T follicular helper cell (primary cell): Measurements from ENCODE around the gene RTL10.

Experiments
- DNase-seq: peaks from one replicate; pipeline ENCODE4 v3.0.0-alpha.2; 2020; ENCODE audit warnings: low read depth
- total RNA-seq, 2 experiments: gene quantifications; one replicate each; lab custom pipeline; 2026; lab: John Stamatoyannopoulos, UW

RTL10 gene
- 21.8 to 57.7 reads per million in 2 experiments for total RNA-seq

DNA sequence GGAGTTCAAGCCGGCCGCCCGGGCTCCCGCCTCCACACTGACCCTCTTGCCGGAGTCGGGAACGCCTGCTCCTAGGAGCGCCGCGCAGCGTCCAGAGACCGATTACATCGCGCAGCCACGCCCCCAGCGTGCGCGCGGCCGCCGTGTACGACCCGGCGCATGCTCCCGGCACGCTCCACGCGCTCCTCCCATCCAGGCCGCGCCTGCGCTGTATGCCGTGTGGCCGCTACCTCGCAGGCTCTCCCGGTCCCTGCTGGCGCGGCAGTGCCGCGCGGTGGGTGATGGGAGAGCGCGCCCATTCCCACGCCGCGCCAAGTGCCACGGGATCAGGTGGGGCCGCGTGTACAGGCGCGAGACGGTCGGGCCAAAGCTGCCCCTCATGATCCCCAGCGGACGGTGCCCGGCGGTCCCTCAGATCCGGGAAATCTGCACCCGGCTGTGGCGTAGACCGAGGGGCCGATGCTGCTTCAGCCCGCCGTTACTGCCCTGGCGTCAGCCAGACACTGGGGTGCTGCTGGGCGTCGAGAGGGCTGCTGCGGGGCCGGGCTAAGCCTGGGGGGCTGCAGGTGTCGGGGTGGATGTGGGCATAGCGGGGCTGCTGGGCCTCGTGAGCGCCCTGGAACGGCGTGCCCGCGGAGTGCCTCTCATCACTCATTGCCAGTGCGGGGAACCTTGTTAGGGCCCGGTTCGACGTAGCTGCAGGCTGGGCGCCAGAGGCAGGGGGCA lies at the start of gene RTL10, which contains the start of gene GNB1L:
Gene RTL10 (minus strand): TSS at position 97 of the 726 bp plus-strand sequence. CDS start 2,613 bp downstream, outside the sequence.
Gene GNB1L (minus strand): TSS at position 97 of the 726 bp plus-strand sequence. CDS start 33,519 bp downstream, outside the sequence.
- DNase-seq = peak; percentile 94

DNA sequence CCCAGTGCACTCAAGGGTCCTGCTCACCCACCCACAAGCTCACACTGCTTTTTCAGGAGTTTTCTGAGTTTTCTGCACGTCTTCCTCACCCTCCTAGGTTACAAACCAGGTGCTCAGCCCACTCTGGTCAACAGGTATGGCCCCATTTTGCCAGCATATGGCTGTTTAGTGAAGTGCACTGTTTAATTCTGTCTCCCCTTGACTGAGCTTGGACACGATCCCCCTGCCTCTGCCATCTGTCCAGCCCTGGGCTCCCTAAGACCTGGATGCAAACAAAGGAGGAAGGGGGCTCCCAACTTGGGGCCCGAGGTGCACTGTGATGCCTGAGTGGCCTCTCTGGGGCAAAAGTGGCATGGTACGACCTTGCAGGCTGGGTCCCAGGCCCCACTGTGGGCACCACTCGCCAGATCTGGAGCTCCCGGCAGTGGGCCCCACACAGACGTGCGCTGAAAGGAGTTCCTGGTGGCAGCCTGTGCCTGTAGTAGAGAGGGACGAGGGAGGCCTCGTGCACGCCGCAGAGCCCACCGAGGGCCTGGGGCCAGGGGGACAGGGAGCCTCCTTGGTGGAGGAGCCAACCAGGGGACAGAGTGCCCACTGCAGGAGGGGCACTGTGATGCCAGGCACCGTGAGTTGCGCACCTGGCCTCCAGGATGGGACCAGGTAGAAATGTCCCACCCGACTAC lies 49.6 kb upstream of the RTL10 start:
- DNase-seq = no peak

DNA sequence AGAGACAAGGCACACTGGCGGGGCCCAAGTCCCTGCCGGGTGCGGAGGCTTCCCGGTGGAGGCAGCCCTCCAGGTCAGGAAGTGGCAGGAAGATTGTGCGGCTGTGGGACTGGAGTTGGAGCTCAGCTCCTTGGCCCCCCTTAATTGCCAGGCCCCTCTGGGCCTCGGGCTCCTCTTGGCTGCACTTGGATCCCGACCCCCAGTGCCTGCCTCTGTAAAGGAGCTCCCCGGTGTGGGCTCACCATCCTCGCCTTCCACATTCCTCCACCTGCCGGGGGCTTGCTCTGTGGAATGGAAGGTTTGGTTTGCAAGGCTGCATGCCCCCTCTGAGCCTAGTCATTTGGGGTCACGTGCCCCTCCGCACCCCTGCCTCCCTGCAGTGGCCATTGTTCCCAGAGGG lies 48.8 kb upstream of the RTL10 start:
- no peak for DNase-seq

- DNase-seq = no peak
Observed at GRCh38 chr22:19903031-19903430, 48.4 kb upstream of the RTL10 start.

- no peak for DNase-seq
Observed at GRCh38 chr22:19902245-19902715, 47.6 kb upstream of the RTL10 start.

DNA sequence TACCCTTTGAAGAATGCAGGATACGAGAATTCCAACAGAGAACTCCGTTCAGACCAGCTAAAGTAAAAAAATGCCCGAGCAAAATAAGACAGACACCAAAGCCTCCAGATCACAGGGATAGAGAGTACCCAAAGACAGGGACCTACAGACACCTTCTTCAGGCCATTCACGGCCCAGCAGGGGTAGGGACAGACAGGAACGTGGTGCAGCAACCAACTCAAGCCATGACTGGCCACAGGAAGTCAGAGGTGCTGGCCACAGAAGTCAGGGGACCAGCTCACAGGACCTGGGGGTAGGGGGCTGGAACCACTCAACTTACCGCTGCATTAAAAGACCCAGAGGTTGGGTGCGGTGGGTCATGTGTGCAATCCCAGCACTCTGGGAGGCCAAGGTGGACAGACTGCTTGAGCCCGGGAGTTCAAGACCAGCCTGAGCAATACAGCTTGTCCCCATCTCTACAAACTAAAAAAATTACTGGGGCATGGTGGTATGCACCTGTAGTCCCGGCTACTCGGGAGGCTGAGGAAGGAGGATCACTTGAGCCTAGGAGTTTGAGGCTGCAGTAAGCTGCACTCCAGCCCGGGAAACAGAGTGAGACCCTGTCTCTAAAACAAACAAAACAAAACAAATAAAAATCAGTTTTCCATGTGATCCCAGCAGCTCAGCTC lies 47.0 kb upstream of the RTL10 start:
- DNase-seq = no peak

- DNase-seq = no peak
Observed at GRCh38 chr22:19900707-19901436, 46.2 kb upstream of the RTL10 start.

- no peak for DNase-seq
Observed at GRCh38 chr22:19898831-19899567, 44.3 kb upstream of the RTL10 start.

- DNase-seq = no peak
Observed at GRCh38 chr22:19898145-19898544, 43.5 kb upstream of the RTL10 start.

GRCh38 chr22:19897726-19898125 lies 43.1 kb upstream of the RTL10 start:
- no peak for DNase-seq

- no peak for DNase-seq
Observed at GRCh38 chr22:19896665-19897355, 42.1 kb upstream of the RTL10 start.

GRCh38 chr22:19895160-19895849 lies 40.6 kb upstream of the RTL10 start:
- no peak for DNase-seq

DNA sequence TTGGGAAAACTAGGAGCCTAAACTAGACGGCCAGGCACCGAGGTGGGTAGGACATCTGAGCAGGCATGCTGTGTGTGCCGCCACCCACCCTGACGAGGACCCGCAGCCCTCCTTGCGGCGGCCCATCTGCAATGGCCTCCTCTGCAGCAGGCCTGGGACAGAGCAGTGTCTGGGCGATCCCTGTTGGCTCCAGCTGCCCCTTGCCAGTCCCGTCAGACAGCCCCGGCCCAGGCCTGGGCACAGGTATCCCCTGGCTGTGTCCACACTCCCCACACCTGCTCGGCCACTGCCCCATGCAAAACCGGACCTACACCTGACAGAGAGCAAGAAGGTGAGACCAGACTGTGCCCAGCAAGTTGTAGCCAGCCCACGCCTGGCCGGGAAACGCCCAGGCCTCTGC lies 38.7 kb upstream of the RTL10 start:
- no peak for DNase-seq

DNA sequence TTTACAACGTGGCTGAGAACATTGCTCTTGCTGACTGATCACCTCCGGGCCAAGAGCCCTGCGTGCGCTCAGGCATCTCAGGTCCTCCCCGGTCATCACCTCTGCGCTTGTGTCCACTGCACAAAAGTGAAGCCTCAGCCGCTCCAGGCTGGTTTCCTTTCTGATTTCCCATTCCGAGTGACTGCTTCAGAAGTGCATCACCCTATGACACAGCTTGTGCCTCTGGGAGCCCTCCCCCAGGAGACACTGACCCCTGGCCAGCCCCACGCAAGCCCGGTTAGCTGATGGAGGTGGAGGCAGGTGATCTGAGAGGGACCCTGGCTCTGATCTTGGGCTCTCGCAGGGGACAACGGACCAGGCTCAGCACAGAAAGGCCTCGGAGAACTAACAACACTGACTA lies 38.3 kb upstream of the RTL10 start:
- no peak for DNase-seq

DNA sequence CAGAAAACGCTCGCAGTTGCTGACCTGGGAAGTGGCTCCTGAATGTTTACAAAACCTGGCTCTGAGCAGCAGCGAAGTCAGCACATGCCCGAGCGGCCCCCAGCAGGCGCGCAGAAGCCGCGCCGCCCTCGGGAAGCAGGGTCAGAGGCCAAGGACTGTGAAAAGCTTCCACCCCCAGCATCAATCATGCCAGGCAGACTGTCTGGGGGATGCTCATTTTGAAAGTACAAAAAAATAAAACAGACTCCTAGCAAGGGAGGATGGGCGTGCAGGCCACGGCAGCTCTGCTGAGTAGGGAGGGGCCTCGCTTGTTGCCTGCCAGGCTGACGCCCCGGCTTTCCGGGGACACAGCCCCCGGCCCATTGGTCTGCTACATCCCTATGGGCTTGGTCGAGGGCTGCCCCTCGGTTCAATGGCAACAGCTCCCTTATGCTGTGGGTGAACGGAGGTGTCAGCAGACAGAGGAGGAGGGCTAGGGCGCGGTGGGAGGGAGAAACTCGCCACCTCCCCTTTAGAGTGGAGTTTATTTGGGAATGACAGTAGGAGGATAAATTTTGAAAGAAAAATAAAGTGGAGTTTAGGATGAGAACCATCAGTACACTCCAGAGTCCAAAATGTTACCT lies 37.7 kb upstream of the RTL10 start:
- peak; percentile 47 for DNase-seq

GRCh38 chr22:19891317-19892256 lies 36.9 kb upstream of the RTL10 start:
- peak; percentile 82 for DNase-seq

DNA sequence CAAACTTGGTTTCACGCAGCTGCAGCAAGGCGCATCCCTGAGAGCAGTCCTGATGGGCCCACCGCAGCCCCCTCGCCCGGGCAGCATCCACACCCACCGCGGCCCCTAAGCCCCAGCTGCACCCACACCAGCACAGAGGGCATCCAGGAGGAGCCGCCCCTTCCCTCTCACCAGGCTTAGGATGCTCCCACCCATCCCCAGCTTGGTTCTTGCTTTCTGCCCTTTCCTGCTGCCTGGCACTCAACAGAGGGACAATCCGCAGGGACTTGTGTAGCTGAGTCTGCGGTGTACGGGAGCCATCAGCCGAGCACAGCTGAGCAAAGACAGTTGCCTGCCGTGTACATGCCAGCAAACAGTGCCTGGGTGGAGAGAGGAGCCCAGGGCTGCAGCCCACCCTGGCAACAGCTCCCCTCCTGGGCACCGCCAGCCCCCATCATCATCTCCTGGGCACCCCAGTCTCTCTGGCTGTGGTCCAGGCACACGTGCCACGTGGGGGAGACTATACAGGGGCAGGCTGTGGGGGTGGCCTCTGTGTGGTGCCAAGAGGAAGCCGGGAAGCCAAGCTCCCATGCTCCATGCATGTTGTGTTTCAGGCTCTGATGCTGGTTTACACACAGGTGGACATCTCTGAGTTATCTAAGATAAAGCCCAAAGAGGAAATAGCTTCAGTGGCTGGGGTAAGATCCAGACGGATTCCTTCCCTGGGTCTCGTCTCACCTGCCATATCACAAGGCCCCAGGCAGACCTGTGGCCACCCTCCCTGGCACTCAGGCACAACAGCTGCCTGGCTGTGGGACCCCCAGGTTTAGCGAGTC lies 36.0 kb upstream of the RTL10 start:
- no peak for DNase-seq
